ENCODE measurements around the gene FUT8. TPM values are rescaled to one million over a fixed set of nuclear protein-coding genes. Genes with fewer than 3 reads are reported as not detected.

The FUT8 gene
- total and polyA plus RNA-seq, 2 of the 8 experiments (the other 6 are each of a cell fraction or from before 2014, with no cell fraction given): 10.5 to 25.1 TPM

GRCh38 chr14:65564370-65564769 is 151.8 kb downstream of the FUT8 start:
- no peak overlapping the region for H2AK5ac ChIP-seq (ENCODE audit: low read depth, low read length)
- no peaks in the 10 kb centered on the region for H3K23me2 ChIP-seq (ENCODE audit: low read depth, low read length)
- H3K27me3 ChIP-seq (replicated peaks in 1 of 4; ENCODE audit: control insufficient read depth in 3 of 4, extremely low read depth in 1 of 4, insufficient read depth in 3 of 4, low read length in 3 of 4): no peaks in the 10 kb centered on the region
- H4K8ac ChIP-seq (ENCODE audit: extremely low read depth, insufficient read depth, low read length): no peak overlapping the region
- H3K27ac ChIP-seq (ENCODE audit: low read depth, low read length): no peak overlapping the region
- H3K4ac ChIP-seq (replicated peaks; ENCODE audit: insufficient read length, low read depth, low read length): no peak overlapping the region
- H2BK20ac ChIP-seq (ENCODE audit: low read length): no peak overlapping the region
- H3K4me2 ChIP-seq (ENCODE audit: insufficient read depth in 1 of 2, low read depth in 2 of 2, low read length in 2 of 2): no peak overlapping the region
- H3K36me3 ChIP-seq (ENCODE audit: control insufficient read depth in 2 of 4, insufficient read depth in 4 of 4, low read length in 3 of 4): no peaks in the 10 kb centered on the region
- H4K5ac ChIP-seq (ENCODE audit: insufficient read length, low read depth, low read length): no peak overlapping the region
- no peak overlapping the region for H2BK15ac ChIP-seq (ENCODE audit: low read length)
- no peak overlapping the region for H3K14ac ChIP-seq (ENCODE audit: insufficient read length)
- no peak overlapping the region for H2AFZ ChIP-seq (ENCODE audit: low read length)
- H3K79me2 ChIP-seq (ENCODE audit: control insufficient read depth in 1 of 2, insufficient read depth in 2 of 2, low read length in 2 of 2): no peaks in the 10 kb centered on the region; a peak in 1 of 4 replicates
- peaks cover 0 to 2% (median 0%) of the 10 kb centered on the region in 4 experiments; a peak in 1 of 7 replicates for H3K4me1 ChIP-seq (replicated peaks in 1 of 4; ENCODE audit: control insufficient read depth in 3 of 4, insufficient read depth in 4 of 4, low read length in 3 of 4)
- no peak overlapping the region for H3K4me3 ChIP-seq (ENCODE audit: extremely low read depth in 1 of 4, insufficient read depth in 2 of 4, low read depth in 3 of 4, low read length in 4 of 4)
- DNase-seq (ENCODE audit: low read depth in 1 of 2, low spot score in 2 of 2): no peak
- no peaks in the 10 kb centered on the region for H3K79me1 ChIP-seq (ENCODE audit: low read depth, low read length)
- ChIA-PET POLR2A (ENCODE audit: partially characterized antibody) (no interaction called here), CTCF (ENCODE audit: partially characterized antibody) (no interaction called here)
- H3K18ac ChIP-seq (ENCODE audit: extremely low read depth, low read length): no peak overlapping the region
- H3K9me3 ChIP-seq (ENCODE audit: insufficient read depth in 2 of 2, low read depth in 1 of 2, low read length in 1 of 2): no peaks in the 10 kb centered on the region
- no peak overlapping the region for H2BK120ac ChIP-seq (replicated peaks; ENCODE audit: low read depth, low read length)
- no peak overlapping the region for H4K91ac ChIP-seq (replicated peaks; ENCODE audit: insufficient read length, low read length)
- no peak overlapping the region for H3K9ac ChIP-seq (replicated peaks in 1 of 4; ENCODE audit: extremely low read depth in 1 of 4, low read depth in 3 of 4, low read length in 3 of 4)
- H2BK12ac ChIP-seq (ENCODE audit: low read depth, low read length): no peak overlapping the region
- H2BK5ac ChIP-seq (ENCODE audit: low read depth, low read length): no peak overlapping the region
- no peak for FAIRE-seq
- H4K20me1 ChIP-seq (replicated peaks in 1 of 2; ENCODE audit: control insufficient read depth in 1 of 2, insufficient read depth in 2 of 2, low read length in 2 of 2): no peaks in the 10 kb centered on the region
- no peak overlapping the region for H3K23ac ChIP-seq (ENCODE audit: insufficient read length)
- WGBS, 2 experiments (ENCODE audit: extremely low coverage in 1 of 2, insufficient coverage in 1 of 2, insufficient read length in 1 of 2, insufficient replicate concordance in 2 of 2, low coverage in 1 of 2, low lambda C conversion rate in 2 of 2, missing lambda C conversion rate in 1 of 2): 96% methylated on average over 4 of the region's 4 CpGs; no CpG with 5 or more reads in 1 of the 2 experiments
- no peak overlapping the region for H3K56ac ChIP-seq (replicated peaks; ENCODE audit: insufficient read length, low read depth, low read length)
- TF ChIP-seq RFX5 (IDR thresholded peaks at IDR 0.05; ENCODE audit: borderline replicate concordance, low read depth, low read length) (no peak), BCL11A (IDR thresholded peaks at IDR 0.05; ENCODE audit: low read depth in 2 of 2, low read length in 2 of 2) (no peak), YY1 (IDR thresholded peaks at IDR 0.05; ENCODE audit: low read depth, low read length) (no peak), JUN (IDR thresholded peaks at IDR 0.05; ENCODE audit: low read depth, low read length) (no peak), CTBP2 (IDR thresholded peaks at IDR 0.05; ENCODE audit: borderline replicate concordance, insufficient read depth, insufficient read length, low read length) (no peak), BRCA1 (IDR thresholded peaks at IDR 0.05; ENCODE audit: low read depth, low read length) (no peak), ZNF274 (IDR thresholded peaks at IDR 0.05; ENCODE audit: borderline replicate concordance, extremely low read depth, low read length) (no peak), KDM5A (IDR thresholded peaks at IDR 0.05; ENCODE audit: low read length) (no peak), SP4 (IDR thresholded peaks at IDR 0.05; ENCODE audit: low read length) (no peak), POLR2AphosphoS5 (IDR thresholded peaks at IDR 0.05; ENCODE audit: low read depth, low read length) (no peak), SIN3A (conservative IDR thresholded peaks at IDR 0.05 in 1 of 2, IDR thresholded peaks at IDR 0.05 in 1 of 2; ENCODE audit: low read depth in 1 of 2, low read length in 2 of 2) (no peak), NRF1 (IDR thresholded peaks at IDR 0.05; ENCODE audit: low read depth, low read length) (no peak), CBX5 (IDR thresholded peaks at IDR 0.05; ENCODE audit: low read depth, low read length) (no peak), GABPA (IDR thresholded peaks at IDR 0.05; ENCODE audit: borderline replicate concordance, insufficient read depth, low read length) (no peak)
- TF ChIP-seq, protein P1, sequence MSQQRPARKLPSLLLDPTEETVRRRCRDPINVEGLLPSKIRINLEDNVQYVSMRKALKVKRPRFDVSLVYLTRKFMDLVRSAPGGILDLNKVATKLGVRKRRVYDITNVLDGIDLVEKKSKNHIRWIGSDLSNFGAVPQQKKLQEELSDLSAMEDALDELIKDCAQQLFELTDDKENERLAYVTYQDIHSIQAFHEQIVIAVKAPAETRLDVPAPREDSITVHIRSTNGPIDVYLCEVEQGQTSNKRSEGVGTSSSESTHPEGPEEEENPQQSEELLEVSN (IDR thresholded peaks at IDR 0.05): no peak

Measured in H1 (cell line).